Vagina (tissue), 2 donors: ENCODE measurements around the gene EPN2. TPM values are rescaled to one million over a fixed set of nuclear protein-coding genes. Genes with fewer than 3 reads are reported as not detected.

Experiments used
- DNase-seq, 2 donors: peaks; one replicate each; pipeline ENCODE4 v3.0.0-alpha.2; 2017; ENCODE audit errors: extremely low spot score in 2 of 2
- H3K27ac ChIP-seq: fragments of 200-600 bp; sonication (generic); one replicate; pipeline ENCODE4 v1.5.1; 2019
- H3K27me3 ChIP-seq: fragments of 200-600 bp; sonication (generic); one replicate; pipeline ENCODE4 v1.5.1; 2019
- H3K36me3 ChIP-seq, 2 donors: fragments of 200-600 bp; sonication (generic); one replicate each; pipeline ENCODE4 v1.5.1; 2017 to 2019
- H3K4me1 ChIP-seq: fragments of 200-600 bp; sonication (generic); one replicate; pipeline ENCODE4 v1.5.1; 2019
- H3K4me3 ChIP-seq, 2 donors: fragments of 200-600 bp; sonication (generic); 1 replicate in 1 of 2; 2 replicates in 1 of 2; pipeline ENCODE4 v1.5.1; 2016 to 2019
- H3K9me3 ChIP-seq: fragments of 200-600 bp; sonication (generic); one replicate; pipeline ENCODE4 v1.5.1; 2019
- CTCF ChIP-seq, 3 experiments: fragments of 450-650 bp in 2 of 3; fragments of 200-600 bp in 1 of 3; sonication (generic) in 1 of 3; IDR thresholded peaks; one replicate each; pipeline ENCODE4 v1.5.1; 2017 to 2019; ENCODE audit warnings: antibody characterized with exemption in 3 of 3, mild to moderate bottlenecking in 2 of 3, moderate library complexity in 2 of 3
- POLR2A ChIP-seq, 2 donors: fragments of 450-650 bp; IDR thresholded peaks; one replicate each; pipeline ENCODE4 v1.6.1; 2017; ENCODE audit warnings: antibody characterized with exemption in 2 of 2, mild to moderate bottlenecking in 2 of 2, moderate library complexity in 2 of 2
- POLR2AphosphoS5 ChIP-seq, 2 donors: sonication (generic); formaldehyde crosslinking; IDR thresholded peaks; one replicate each; pipeline ENCODE4 v1.9.0; 2017; ENCODE audit warnings: antibody characterized with exemption in 2 of 2, mild to moderate bottlenecking in 2 of 2, low read depth in 1 of 2; ENCODE audit not compliant: insufficient read depth in 1 of 2
- intact Hi-C: fragments of 100-400 bp; cut with DNase I; formaldehyde crosslinking; loops from one replicate; pipeline ENCODE4 v1.15.1; 2023
- microRNA counts, 2 donors: library from miRNA; unstranded; fragments of <30 nt; microRNA quantifications; one replicate each; lab custom pipeline; 2016 to 2017
- microRNA-seq: library from miRNA; unstranded; fragments of <30 nt; microRNA quantifications from one replicate; pipeline ENCODE4, GENCODE V29; 2017; ENCODE audit warnings: borderline number of aligned reads, borderline replicate concordance
- small RNA-seq: library from RNA; depleted of rRNA; stranded (forward); fragments of <200 nt; gene quantifications from one replicate; pipeline ENCODE3, GENCODE V24; 2016
- total RNA-seq: library from RNA; depleted of rRNA; stranded (reverse); fragments of >200 nt; gene quantifications from one replicate; pipeline ENCODE4 v1.2.3, GENCODE V29; 2016

EPN2 gene
- total RNA-seq, 1 donor from 2014 or later: 65.6 TPM

DNA sequence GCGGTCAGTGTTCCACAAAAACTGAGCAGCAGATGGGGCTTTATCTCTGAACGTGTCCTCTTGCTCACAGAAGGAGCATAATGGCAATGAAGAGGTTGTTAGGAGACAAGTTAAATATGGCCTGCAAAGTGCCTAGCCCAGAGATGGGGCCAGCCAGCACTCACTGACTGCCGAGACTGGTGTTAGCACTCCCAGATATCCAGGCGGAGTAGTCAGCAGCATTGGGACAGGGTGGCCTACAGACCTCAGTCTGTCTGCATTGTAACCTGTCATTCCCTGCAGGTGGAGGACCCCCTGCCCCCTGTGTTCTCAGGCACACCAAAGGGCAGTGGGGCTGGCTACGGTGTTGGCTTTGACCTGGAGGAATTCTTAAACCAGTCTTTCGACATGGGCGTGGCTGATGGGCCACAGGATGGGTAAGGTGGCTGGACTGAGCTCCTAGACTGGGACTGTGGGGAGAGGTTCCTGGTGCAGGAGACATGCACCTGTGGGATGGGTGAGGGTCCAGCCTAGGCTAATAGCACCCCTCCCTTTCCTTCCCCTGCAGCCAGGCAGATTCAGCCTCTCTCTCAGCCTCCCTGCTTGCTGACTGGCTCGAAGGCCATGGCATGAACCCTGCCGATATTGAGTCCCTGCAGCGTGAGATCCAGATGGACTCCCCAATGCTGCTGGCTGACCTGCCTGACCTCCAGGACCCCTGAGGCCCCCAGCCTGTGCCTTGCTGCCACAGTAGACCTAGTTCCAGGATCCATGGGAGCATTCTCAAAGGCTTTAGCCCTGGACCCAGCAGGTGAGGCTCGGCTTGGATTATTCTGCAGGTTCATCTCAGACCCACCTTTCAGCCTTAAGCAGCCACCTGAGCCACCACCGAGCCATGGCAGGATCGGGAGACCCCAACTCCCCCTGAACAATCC is 145.6 kb downstream of the EPN2 start:
- intact Hi-C loops: no loop called here
- H3K9me3 ChIP-seq: no peaks in the 10 kb centered on the region
- H3K4me3 ChIP-seq: no peak overlapping the region
- no peak for TF ChIP-seq POLR2AphosphoS5 (IDR thresholded peaks at IDR 0.05; ENCODE audit: insufficient read depth in 1 of 2, low read depth in 1 of 2)
- no peak for TF ChIP-seq POLR2A (IDR thresholded peaks at IDR 0.05)
- no peak for TF ChIP-seq CTCF (IDR thresholded peaks at IDR 0.05)
- no peaks in the 10 kb centered on the region for H3K27me3 ChIP-seq
- peaks cover 0 to 42% of the 10 kb centered on the region in 2 donors for H3K36me3 ChIP-seq
- no peak for DNase-seq
- peaks cover 84% of the 10 kb centered on the region for H3K4me1 ChIP-seq
- peak overlapping the region; percentile 95 for H3K27ac ChIP-seq

DNA sequence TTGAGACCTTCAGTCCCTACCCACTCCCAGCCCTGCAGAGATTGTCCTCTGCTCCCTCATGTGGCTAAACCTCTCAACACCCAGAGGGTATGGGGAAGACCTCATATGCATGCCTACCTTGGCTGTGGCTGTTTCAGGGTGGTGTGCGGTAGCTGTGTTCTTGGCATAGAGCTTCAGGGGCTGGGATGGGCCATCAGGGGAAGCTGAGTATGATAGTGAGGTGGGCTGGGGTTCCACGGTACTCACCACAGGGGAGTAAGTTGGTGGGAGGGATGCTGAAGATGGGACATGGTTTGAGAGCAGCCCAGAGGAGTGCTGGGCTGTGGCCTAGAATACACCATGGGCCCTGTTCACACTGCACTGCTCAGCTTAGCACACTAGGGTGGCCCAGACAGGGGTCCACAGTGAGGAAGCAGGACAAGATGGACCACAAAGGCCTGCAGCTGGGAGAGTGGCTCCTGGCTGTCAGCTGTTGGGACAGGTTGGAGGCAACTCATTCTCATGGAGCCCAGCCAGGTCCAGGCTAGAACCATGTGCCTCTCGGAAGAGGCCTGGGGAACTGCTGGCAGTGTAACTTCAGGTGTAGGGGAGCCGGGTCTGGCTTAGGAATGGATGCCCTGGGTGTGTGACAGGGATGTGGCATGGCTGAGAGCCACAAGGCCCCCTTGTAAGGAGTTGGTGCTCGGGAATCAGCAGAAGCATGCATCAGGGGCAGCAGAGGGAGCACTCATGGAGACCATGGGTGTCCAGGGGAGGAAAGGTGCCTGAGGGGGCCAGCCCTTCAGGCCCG is 146.7 kb downstream of the EPN2 start:
- Histone ChIP-seq H3K9me3 (no peaks in the 10 kb centered on the region), H3K4me1 (peaks cover 91% of the 10 kb centered on the region), H3K36me3 (peaks cover 0 to 42% of the 10 kb centered on the region in 2 donors), H3K27ac (peak overlapping the region; percentile 95), H3K4me3 (no peak overlapping the region), H3K27me3 (no peaks in the 10 kb centered on the region)
- intact Hi-C loops: no loop called here
- DNase-seq: no peak
- TF ChIP-seq CTCF (IDR thresholded peaks at IDR 0.05): no peak
- TF ChIP-seq POLR2A (IDR thresholded peaks at IDR 0.05): no peak
- no peak for TF ChIP-seq POLR2AphosphoS5 (IDR thresholded peaks at IDR 0.05; ENCODE audit: insufficient read depth in 1 of 2, low read depth in 1 of 2)

- TF ChIP-seq CTCF (IDR thresholded peaks at IDR 0.05): no peak
- TF ChIP-seq POLR2A (IDR thresholded peaks at IDR 0.05): peak in 1 of 2 donors; percentile 9
- TF ChIP-seq POLR2AphosphoS5 (IDR thresholded peaks at IDR 0.05; ENCODE audit: insufficient read depth in 1 of 2, low read depth in 1 of 2): peak; percentile 89 to 91
- no peaks in the 10 kb centered on the region for H3K9me3 ChIP-seq
- H3K36me3 ChIP-seq: peaks cover 0 to 40% of the 10 kb centered on the region in 2 donors
- H3K4me3 ChIP-seq: peak overlapping the region; percentile 17 to 18
- intact Hi-C loops: no loop called here
- no peak for DNase-seq
- H3K4me1 ChIP-seq: peaks cover 91% of the 10 kb centered on the region
- peak overlapping the region; percentile 95 for H3K27ac ChIP-seq
- H3K27me3 ChIP-seq: no peaks in the 10 kb centered on the region
These were observed 147.7 kb downstream of the EPN2 start for GRCh38 chr17:19384723-19385391.

- intact Hi-C loops: no loop called here
- Histone ChIP-seq H3K27ac (peak overlapping the region; percentile 95), H3K4me1 (peaks cover 91% of the 10 kb centered on the region), H3K4me3 (peak overlapping the region; percentile 17 to 18), H3K9me3 (no peaks in the 10 kb centered on the region), H3K36me3 (peaks cover 0 to 34% of the 10 kb centered on the region in 2 donors), H3K27me3 (no peaks in the 10 kb centered on the region)
- no peak for DNase-seq
- no peak for TF ChIP-seq POLR2A (IDR thresholded peaks at IDR 0.05)
These were observed 148.4 kb downstream of the EPN2 start for GRCh38 chr17:19385521-19385983.

MicroRNAs encoded within 50 kb of the gene (microRNA counts, 767-probe panel; counts per million panel counts)
- microRNA hsa-miR-1180 (lab: Ali Mortazavi, UCI): 238 to 3,411 counts per million in 2 donors

Small RNAs within 50 kb of the gene (microRNA-seq; reads per million reads assigned to microRNA genes)
- gene MIR1180: 241 reads per million, percentile 63 among the genes with 10 or more reads in this experiment

Small RNAs within 50 kb of the gene (small RNA-seq; reads per million reads assigned to genes)
- 5.2 reads per million, percentile 87 among the genes with 10 or more reads in this experiment for gene MIR1180

Other genes with a start within 250 kb of the EPN2 start
- 36.1 TPM for gene FAM83G, start 232.6 kb upstream of the EPN2 start, total RNA-seq
- gene GRAP, start 190.4 kb upstream of the EPN2 start, total RNA-seq: 5.2 TPM
- not detected for gene GRAPL, start 109.8 kb upstream of the EPN2 start, total RNA-seq
- gene B9D1, start 125.4 kb downstream of the EPN2 start, total RNA-seq: 50.6 TPM
- 77.3 TPM for gene MAPK7, start 141.1 kb downstream of the EPN2 start, total RNA-seq
- gene MFAP4, start 149.8 kb downstream of the EPN2 start, total RNA-seq: 205 TPM
- 1.5 TPM for gene RNF112, start 173.9 kb downstream of the EPN2 start, total RNA-seq